Smooth muscle cell (in vitro differentiated cells): ENCODE data around the gene IL10RA. TPM values are rescaled to one million over a fixed set of nuclear protein-coding genes. Genes with fewer than 3 reads are reported as not detected.
"Not testable (repeated sequence)": the region's sequence is repeated elsewhere in the genome, so short reads cannot be mapped to it uniquely, and the experiment has no call there.

ENCODE experiments used
- DNase-seq: peaks from one replicate; lab custom pipeline; 2025; ENCODE audit not compliant: unreplicated experiment; lab: John Stamatoyannopoulos, UW
- H2AFZ ChIP-seq: fragments of 200-600 bp; sonication (generic); 2 replicates; pipeline ENCODE4 v1.6.0; 2016; ENCODE audit warnings: antibody characterized with exemption, low read depth, mild to moderate bottlenecking
- H3F3A ChIP-seq: fragments of 200-600 bp; sonication (generic); 2 replicates; pipeline ENCODE4 v1.6.0; 2017; ENCODE audit warnings: antibody characterized with exemption, low read depth
- H3K27ac ChIP-seq: fragments of 200-600 bp; sonication (generic); 2 replicates; pipeline ENCODE4 v1.5.1; 2016; ENCODE audit warnings: low read depth, mild to moderate bottlenecking
- H3K27me3 ChIP-seq: fragments of 200-600 bp; sonication (generic); 2 replicates; pipeline ENCODE4 v1.6.1; 2016; ENCODE audit warnings: low read depth, mild to moderate bottlenecking
- H3K36me3 ChIP-seq: fragments of 200-600 bp; sonication (generic); 2 replicates; pipeline ENCODE4 v1.5.1; 2016; ENCODE audit warnings: low read depth
- H3K4me1 ChIP-seq: fragments of 200-600 bp; sonication (generic); 2 replicates; pipeline ENCODE4 v1.5.1; 2016; ENCODE audit warnings: low read depth
- H3K4me2 ChIP-seq: fragments of 200-600 bp; sonication (generic); 2 replicates; pipeline ENCODE4 v1.6.0; 2016; ENCODE audit warnings: mild to moderate bottlenecking
- H3K4me3 ChIP-seq: fragments of 200-600 bp; sonication (generic); 2 replicates; pipeline ENCODE4 v1.5.1; 2016; ENCODE audit warnings: mild to moderate bottlenecking
- H3K79me2 ChIP-seq: fragments of 200-600 bp; sonication (generic); 2 replicates; pipeline ENCODE4 v1.6.0; 2016; ENCODE audit warnings: low read depth, mild to moderate bottlenecking
- H3K9ac ChIP-seq: fragments of 200-600 bp; sonication (generic); 2 replicates; pipeline ENCODE4 v1.6.0; 2016; ENCODE audit warnings: low read depth
- H3K9me3 ChIP-seq: fragments of 200-600 bp; sonication (generic); replicated peaks from 2 replicates; pipeline ENCODE4 v1.5.1; 2016; ENCODE audit warnings: low read depth
- H4K20me1 ChIP-seq: fragments of 200-600 bp; sonication (generic); 2 replicates; pipeline ENCODE4 v1.6.0; 2016; ENCODE audit warnings: low read depth
- CTCF ChIP-seq: fragments of 200-600 bp; sonication (generic); IDR thresholded peaks from 2 replicates; pipeline ENCODE4 v1.5.1; 2017; ENCODE audit warnings: borderline replicate concordance, mild to moderate bottlenecking, antibody characterized with exemption; ENCODE audit not compliant: insufficient read depth, poor library complexity, severe bottlenecking
- WGBS: methylation state at CpG from one replicate; pipeline ENCODE4 v1.1.7; 2016; ENCODE audit warnings: low lambda C conversion rate; 5-methylcytosine and 5-hydroxymethylcytosine counted together
- polyA plus RNA-seq: library from polyadenylated mRNA; unstranded; fragments of >200 nt; fragmentation: Nextera tagmentation; extraction: Ambion mirVana; gene quantifications from 2 replicates; pipeline ENCODE4 v1.2.1, GENCODE V29; 2016
- total RNA-seq: library from RNA; depleted of rRNA; stranded (reverse); fragments of >200 nt; gene quantifications from 2 replicates; pipeline ENCODE4 v1.2.3, GENCODE V29; 2014

The IL10RA gene
- total and polyA plus RNA-seq, 2 experiments from 2014 or later = 0.07 to 0.18 TPM

GRCh38 chr11:117945047-117945810 lies 41.0 kb upstream of the IL10RA start:
- no peak for DNase-seq
- H3K79me2 ChIP-seq = no peaks in the 10 kb centered on the region
- no peak overlapping the region for H3K4me3 ChIP-seq
- H3K27me3 ChIP-seq = no peaks in the 10 kb centered on the region
- H4K20me1 ChIP-seq = no peaks in the 10 kb centered on the region
- WGBS = 67% methylated on average over 7 of the region's 7 CpGs
- no peaks in the 10 kb centered on the region for H3K36me3 ChIP-seq
- no peak overlapping the region for H2AFZ ChIP-seq
- no peaks in the 10 kb centered on the region for H3F3A ChIP-seq
- no peaks in the 10 kb centered on the region for H3K4me1 ChIP-seq
- H3K9me3 ChIP-seq = no peaks in the 10 kb centered on the region
- peak; percentile 31 for TF ChIP-seq CTCF
- no peak overlapping the region for H3K27ac ChIP-seq
- H3K4me2 ChIP-seq = no peak overlapping the region
- no peak overlapping the region for H3K9ac ChIP-seq

- Histone ChIP-seq H3K4me3 (no peak overlapping the region), H3K79me2 (no peaks in the 10 kb centered on the region), H3F3A (no peaks in the 10 kb centered on the region), H3K4me1 (no peaks in the 10 kb centered on the region), H3K4me2 (no peak overlapping the region), H2AFZ (no peak overlapping the region), H3K36me3 (no peaks in the 10 kb centered on the region), H3K9me3 (no peaks in the 10 kb centered on the region), H3K27me3 (no peaks in the 10 kb centered on the region), H3K27ac (no peak overlapping the region), H4K20me1 (no peaks in the 10 kb centered on the region), H3K9ac (no peak overlapping the region)
- DNase-seq = no peak
- no peak for TF ChIP-seq CTCF
- WGBS = 71% methylated on average over 5 of the region's 5 CpGs
These were observed 39.9 kb upstream of the IL10RA start for GRCh38 chr11:117946156-117946841.

- peak; percentile 93 for TF ChIP-seq CTCF
- Histone ChIP-seq H3K9ac (no peak overlapping the region), H3K9me3 (no peaks in the 10 kb centered on the region), H3K79me2 (no peaks in the 10 kb centered on the region), H3K4me1 (no peaks in the 10 kb centered on the region), H3K4me2 (no peak overlapping the region), H2AFZ (no peak overlapping the region), H4K20me1 (no peaks in the 10 kb centered on the region), H3K4me3 (no peak overlapping the region), H3K36me3 (no peaks in the 10 kb centered on the region), H3K27ac (no peak overlapping the region), H3F3A (no peaks in the 10 kb centered on the region), H3K27me3 (no peaks in the 10 kb centered on the region)
- peak; percentile 77 for DNase-seq
- 53% methylated on average over 7 of the region's 7 CpGs for WGBS
These were observed 39.2 kb upstream of the IL10RA start for GRCh38 chr11:117946842-117947526.

- 86% methylated on average over 10 of the region's 10 CpGs for WGBS
- H4K20me1 ChIP-seq, H3K27me3 ChIP-seq, H3K27ac ChIP-seq, H3K4me3 ChIP-seq, H3F3A ChIP-seq, H3K9me3 ChIP-seq, DNase-seq, H3K36me3 ChIP-seq, H3K4me2 ChIP-seq, H3K9ac ChIP-seq, H3K79me2 ChIP-seq, H3K4me1 ChIP-seq, H2AFZ ChIP-seq: not testable (repeated sequence)
These were observed 38.4 kb upstream of the IL10RA start for GRCh38 chr11:117947751-117948150.

GRCh38 chr11:117948466-117948865 lies 37.7 kb upstream of the IL10RA start:
- not testable (repeated sequence) for H3K27ac ChIP-seq, H4K20me1 ChIP-seq, H3K27me3 ChIP-seq, H3K79me2 ChIP-seq, H3K4me1 ChIP-seq, H3K4me2 ChIP-seq, H3F3A ChIP-seq, DNase-seq, H3K36me3 ChIP-seq, H3K9ac ChIP-seq, H3K4me3 ChIP-seq, H2AFZ ChIP-seq, H3K9me3 ChIP-seq
- 90% methylated on average over 11 of the region's 11 CpGs for WGBS
